Ovary (tissue), 9 donors: ENCODE results near the gene SSTR5. TPM values are rescaled to one million over a fixed set of nuclear protein-coding genes. Genes with fewer than 3 reads are reported as not detected.

ENCODE experiments used
- DNase-seq, 5 donors: peaks; one replicate each; pipeline ENCODE4 v3.0.0-alpha.2; 2019 to 2020
- H3K27ac ChIP-seq, 2 donors: fragments of 200-600 bp; one replicate each; pipeline versions ENCODE4 v1.5.1 to v1.8.0; 2019 to 2022
- H3K27me3 ChIP-seq: fragments of 200-600 bp; one replicate; pipeline ENCODE4 v1.8.0; 2022
- H3K36me3 ChIP-seq: fragments of 200-600 bp; sonication (generic); one replicate; pipeline ENCODE4 v1.5.1; 2019
- H3K4me1 ChIP-seq: one replicate; pipeline ENCODE4 v1.8.1; 2013; ENCODE audit warnings: mild to moderate bottlenecking, moderate library complexity; ENCODE audit not compliant: insufficient read depth
- H3K4me3 ChIP-seq: fragments of 200-600 bp; sonication (generic); one replicate; pipeline ENCODE4 v1.5.1; 2017
- H3K9me3 ChIP-seq, 2 donors: fragments of 200-600 bp in 1 of 2; sonication (generic) in 1 of 2; one replicate each; pipeline versions ENCODE4 v1.5.1 to v1.8.1; 2013 to 2019; ENCODE audit warnings: mild to moderate bottlenecking in 1 of 2, moderate library complexity in 1 of 2
- CTCF ChIP-seq, 3 donors: fragments of 450-650 bp in 2 of 3; fragments of 200-600 bp in 1 of 3; IDR thresholded peaks; one replicate each; pipeline versions ENCODE4 v1.5.1 to v1.8.0; 2016 to 2022; ENCODE audit warnings: antibody characterized with exemption in 3 of 3, mild to moderate bottlenecking in 1 of 3
- EP300 ChIP-seq: sonication (generic); formaldehyde crosslinking; IDR thresholded peaks from one replicate; pipeline ENCODE4 v1.6.1; 2017; ENCODE audit warnings: antibody characterized with exemption
- POLR2A ChIP-seq: fragments of 450-650 bp; IDR thresholded peaks from one replicate; pipeline ENCODE4 v1.6.1; 2017; ENCODE audit warnings: antibody characterized with exemption, mild to moderate bottlenecking, moderate library complexity
- WGBS, 3 donors: extraction: QIAGEN DNeasy Blood & Tissue Kit in 1 of 3; methylation state at CpG; one replicate each; pipeline versions ENCODE4 v1.1.5 to v1.1.7; 2013 to 2017; 5-methylcytosine and 5-hydroxymethylcytosine counted together
- intact Hi-C, 4 donors: fragments of 100-400 bp; cut with DNase I; formaldehyde crosslinking; loops; one replicate each; pipeline versions ENCODE4 v1.11.0 to v1.15.1; 2022 to 2023
- polyA plus RNA-seq, 2 donors: library from polyadenylated mRNA; stranded (reverse); fragments of 200-250 nt in 1 of 2; fragments of 350-450 nt in 1 of 2; fragmentation: Illumina TruSeq in 1 of 2; extraction: RNeasy Lipid Tissue Mini Kit (QIAGEN cat#74804) in 1 of 2; gene quantifications; one replicate each; pipeline ENCODE4 v1.2.3, GENCODE V29; 2013 to 2014
- total RNA-seq, 7 donors: library from RNA; depleted of rRNA in 2 of 7; stranded (reverse); fragments of >200 nt in 2 of 7; fragmentation: NEBNext Ultra II Directional in 3 of 7; extraction: Animal tissue kit (Norgen Biotek cat#: 25700) in 3 of 7; gene quantifications; one replicate each; pipeline versions ENCODE4 v1.1.0 to v1.2.4, GENCODE V29; 2016 to 2023
- donor health status: DM: no; HTN: no; CAD: no; lungs with moderate emphysema.
- donor health status: DM: no; HTN: no; CAD: no.
- donor health status: Bipolar disorder and iron deficiency.
- donor health status: DM: yes; HTN: yes; CAD: no.
- donor health status: DM: no; HTN: no; CAD: no.
- donor health status: DM: yes; HTN: yes; CAD: no.

The SSTR5 gene
- total and polyA plus RNA-seq, 9 donors, result not detected

- intact Hi-C loops, result no loop called here
- H3K27me3 ChIP-seq, result no peaks in the 10 kb centered on the region
Observed at GRCh38 chr16:1060416-1061340, 11.9 kb upstream of the SSTR5 start.

GRCh38 chr16:1061769-1062505, 10.6 kb upstream of the SSTR5 start:
- intact Hi-C loops, result no loop called here
- Histone ChIP-seq H3K9me3 (no peaks in the 10 kb centered on the region), H3K36me3 (no peaks in the 10 kb centered on the region), H3K4me1 (no peaks in the 10 kb centered on the region), H3K27ac (no peak overlapping the region), H3K27me3 (no peaks in the 10 kb centered on the region), H3K4me3 (no peak overlapping the region)
- TF ChIP-seq EP300 (no peak), POLR2A (no peak), CTCF (IDR thresholded peaks at IDR 0.05) (no peak)
- DNase-seq, result no peak
- 81 to 86% (median 84%) methylated on average over 40 to 43 of the region's 43 CpGs for whole genome bisulfite sequencing, 3 donors

More at GRCh38 chr16:1060416-1061340, 11.9 kb upstream of the SSTR5 start:
- no peak for DNase-seq
- Histone ChIP-seq H3K4me1 (no peaks in the 10 kb centered on the region), H3K9me3 (no peaks in the 10 kb centered on the region), H3K4me3 (no peak overlapping the region), H3K27ac (no peak overlapping the region), H3K36me3 (no peaks in the 10 kb centered on the region)
- 81 to 87% (median 82%) methylated on average over 40 to 42 of the region's 42 CpGs for WGBS, 3 donors
- TF ChIP-seq CTCF (IDR thresholded peaks at IDR 0.05), result no peak
- TF ChIP-seq EP300, result no peak
- TF ChIP-seq POLR2A, result no peak

GRCh38 chr16:1062895-1063294, 9.7 kb upstream of the SSTR5 start:
- TF ChIP-seq EP300 (no peak), CTCF (IDR thresholded peaks at IDR 0.05) (no peak), POLR2A (no peak)
- intact Hi-C loops, result no loop called here
- H3K36me3 ChIP-seq, result no peaks in the 10 kb centered on the region
- H3K9me3 ChIP-seq, result no peaks in the 10 kb centered on the region
- H3K27me3 ChIP-seq, result no peaks in the 10 kb centered on the region
- DNase-seq, result no peak
- no peaks in the 10 kb centered on the region for H3K4me1 ChIP-seq
- 47 to 61% (median 53%) methylated on average over 15 to 20 of the region's 20 CpGs for WGBS, 3 donors
- no peak overlapping the region for H3K27ac ChIP-seq
- no peak overlapping the region for H3K4me3 ChIP-seq

GRCh38 chr16:1063728-1064127, 8.8 kb upstream of the SSTR5 start:
- WGBS, 3 donors, result 69 to 75% (median 71%) methylated on average over 21 of the region's 21 CpGs
- Histone ChIP-seq H3K9me3 (no peaks in the 10 kb centered on the region), H3K27me3 (no peaks in the 10 kb centered on the region), H3K36me3 (no peaks in the 10 kb centered on the region), H3K4me1 (no peaks in the 10 kb centered on the region), H3K4me3 (no peak overlapping the region), H3K27ac (no peak overlapping the region)
- TF ChIP-seq POLR2A (no peak), CTCF (IDR thresholded peaks at IDR 0.05) (no peak), EP300 (no peak)
- intact Hi-C loops, result no loop called here
- DNase-seq, result no peak
